Heart right ventricle (tissue), 16 donors: Measurements from ENCODE around the gene APBB3. TPM values are rescaled to one million over a fixed set of nuclear protein-coding genes. Genes with fewer than 3 reads are reported as not detected.

Source experiments
- ATAC-seq, 8 donors: fragments of 200-7000 bp; cut with Tn5 transposase; one replicate each; pipeline ENCODE4 v1.9.1; 2020; ENCODE audit warnings: mild to moderate bottlenecking in 8 of 8, moderate library complexity in 8 of 8, moderate number of reproducible peaks in 1 of 8
- DNase-seq, 2 donors: peaks; one replicate each; pipeline ENCODE4 v3.0.0-alpha.2; 2020
- H3K27ac ChIP-seq, 10 donors: fragments of 200-600 bp; sonication (generic) in 2 of 10; one replicate each; pipeline versions ENCODE4 v1.5.0 to v1.8.0; 2020 to 2022; ENCODE audit warnings: mild to moderate bottlenecking in 3 of 10
- H3K27me3 ChIP-seq, 7 donors: fragments of 200-600 bp; one replicate each; pipeline ENCODE4 v1.8.0; 2021 to 2022; ENCODE audit warnings: mild to moderate bottlenecking in 2 of 7
- H3K36me3 ChIP-seq, 9 donors: fragments of 200-600 bp; sonication (generic) in 1 of 9; one replicate each; pipeline versions ENCODE4 v1.5.0 to v1.8.0; 2020 to 2022; ENCODE audit warnings: mild to moderate bottlenecking in 2 of 9
- H3K4me1 ChIP-seq, 9 donors: fragments of 200-600 bp; sonication (generic) in 1 of 9; one replicate each; pipeline versions ENCODE4 v1.5.0 to v1.8.0; 2020 to 2022; ENCODE audit warnings: mild to moderate bottlenecking in 4 of 9
- H3K4me3 ChIP-seq, 10 donors: fragments of 200-600 bp; sonication (generic) in 2 of 10; one replicate each; pipeline versions ENCODE4 v1.5.0 to v1.8.0; 2020 to 2022; ENCODE audit warnings: mild to moderate bottlenecking in 7 of 10, moderate library complexity in 2 of 10
- H3K9me3 ChIP-seq, 11 donors: fragments of 200-600 bp in 10 of 11; sonication (generic) in 2 of 11; one replicate each; pipeline versions ENCODE4 v1.5.0 to v1.8.0; 2013 to 2022; ENCODE audit warnings: mild to moderate bottlenecking in 2 of 11, control low read depth in 1 of 11, moderate library complexity in 1 of 11
- CTCF ChIP-seq, 9 donors: fragments of 200-600 bp; sonication (generic) in 2 of 9; IDR thresholded peaks; one replicate each; pipeline versions ENCODE4 v1.5.0 to v1.8.0; 2021 to 2022; ENCODE audit warnings: antibody characterized with exemption in 9 of 9, mild to moderate bottlenecking in 5 of 9, moderate library complexity in 1 of 9
- WGBS, 2 donors: extraction: QIAGEN DNeasy Blood & Tissue Kit; methylation state at CpG; one replicate each; pipeline ENCODE4 v1.1.7; 2013; ENCODE audit warnings: inconsistent platforms in 1 of 2; 5-methylcytosine and 5-hydroxymethylcytosine counted together
- intact Hi-C, 10 donors: fragments of 100-400 bp; cut with DNase I; formaldehyde crosslinking; loops; one replicate each; pipeline versions ENCODE4 v1.11.1 to v1.14.2; 2022
- microRNA-seq, 2 donors: library from miRNA; unstranded; fragments of <30 nt; microRNA quantifications; one replicate each; pipeline ENCODE4 v1.2.0, GENCODE V29; 2021
- polyA plus RNA-seq, 2 donors: library from polyadenylated mRNA; stranded (reverse); fragments of 200-250 nt; gene quantifications; one replicate each; pipeline ENCODE4 v1.2.3, GENCODE V29; 2013
- total RNA-seq, 10 donors: library from RNA; stranded (reverse); fragmentation: NEBNext Ultra II Directional in 3 of 10; extraction: Animal tissue kit (Norgen Biotek cat#: 25700) in 3 of 10; gene quantifications; one replicate each; pipeline versions ENCODE4 v1.2.1 to v1.2.4, GENCODE V29; 2021 to 2023
- donor health status: Arrhythmogenic right ventricular cardiomyopathy.
- donor health status: ischemic (EF 13 %, LVEDD 7.1; RV severe dilation, severe dysfunction).
- donor health status: healthy with polysubstance abuse.
- donor health status: DM: no; HTN: yes; CAD: no.
- donor health status: DM: no; HTN: no; CAD: no.
- donor health status: ischemic (EF 25% LVEDD 6.9; RV normal size, moderate dysfunction).
- donor health status: ischemic (EF 25% LVEDD 5.7; RV mildly dilated, moderate dysfunction).
- donor health status: healthy.
- donor health status: DM: yes; HTN: yes; CAD: no.
- donor health status: Ischemic cardiomyopathy.
- donor health status: ischemic (EF 35%, LVEDD 5.7; RV mildly dilated, moderate dysfunction).
- donor health status: nonischemic (EF 11% LVEDD 7.7; RV severe dilation, severe dysfunction).
- donor health status: DM: yes; HTN: yes; CAD: no.
- donor health status: PGD.
- donor health status: ischemic (EF 29% LVEDD 5.4; RV normal size, mild dysfunction).
- donor health status: nonischemic (EF 23%, LVEDD 6.1; RV moderate dilation, normal function).

APBB3 gene
- total and polyA plus RNA-seq, 12 donors, result 6.9 to 31.3 (median 13.3) TPM

GRCh38 chr5:140524003-140524402 is 40.4 kb downstream of the APBB3 start:
- no peak for TF ChIP-seq CTCF (IDR thresholded peaks at IDR 0.05)
- DNase-seq (no peak), ATAC-seq (no peak)
- Histone ChIP-seq H3K36me3 (peaks cover 0 to 81% (median 42%) of the 10 kb centered on the region in 9 donors), H3K4me3 (no peak overlapping the region), H3K27me3 (no peaks in the 10 kb centered on the region), H3K4me1 (no peaks in the 10 kb centered on the region), H3K9me3 (no peaks in the 10 kb centered on the region), H3K27ac (no peak overlapping the region)
- 90 to 95% methylated on average over 2 of the region's 2 CpGs for WGBS, 2 donors
- intact Hi-C loops, result no loop called here

GRCh38 chr5:140513124-140513523 is 51.3 kb downstream of the APBB3 start:
- H3K27me3 ChIP-seq, result no peaks in the 10 kb centered on the region
- TF ChIP-seq CTCF (IDR thresholded peaks at IDR 0.05), result no peak
- no peaks in the 10 kb centered on the region for H3K9me3 ChIP-seq
- 96% methylated on average over 2 of the region's 2 CpGs for WGBS, 2 donors
- peaks cover 0 to 85% (median 39%) of the 10 kb centered on the region in 9 donors for H3K36me3 ChIP-seq
- no peak for DNase-seq
- no peak for ATAC-seq
- H3K4me3 ChIP-seq, result no peak overlapping the region
- peaks cover 0 to 4% (median 0%) of the 10 kb centered on the region in 9 donors for H3K4me1 ChIP-seq
- intact Hi-C loops, result no loop called here
- H3K27ac ChIP-seq, result no peak overlapping the region

- WGBS, 2 donors, result 43 to 54% methylated on average over 4 of the region's 4 CpGs
- intact Hi-C loops, result no loop called here
- H3K36me3 ChIP-seq, result peaks cover 0 to 100% (median 61%) of the 10 kb centered on the region in 9 donors
- no peak overlapping the region for H3K27ac ChIP-seq
- H3K27me3 ChIP-seq, result no peaks in the 10 kb centered on the region
- DNase-seq (no peak), ATAC-seq (no peak)
- no peak overlapping the region for H3K4me3 ChIP-seq
- H3K9me3 ChIP-seq, result no peaks in the 10 kb centered on the region
- no peak for TF ChIP-seq CTCF (IDR thresholded peaks at IDR 0.05)
- peaks cover 0 to 4% (median 0%) of the 10 kb centered on the region in 9 donors for H3K4me1 ChIP-seq
Observed at GRCh38 chr5:140509898-140510297, 54.5 kb downstream of the APBB3 start.

Small RNAs within 50 kb of the gene (microRNA-seq; reads per million reads assigned to microRNA genes)
- 0 reads per million in 2 donors for gene MIR6831

Other genes starting within 250 kb of the APBB3 start
- 100 to 1,000 TPM in 2 of 10 donors, 10 to 100 TPM in 8; 18.5 to 121 (median 33.3) TPM for gene HBEGF, start 218.0 kb downstream of the APBB3 start, total RNA-seq
- gene HBEGF, start 218.0 kb downstream of the APBB3 start, polyA plus RNA-seq, result 10 to 100 TPM; 14.6 to 33.5 TPM
- under 1 TPM in 2 of 10 donors, not detected in 8; 0.10 to 0.34 TPM for gene SLC4A9, start 204.4 kb downstream of the APBB3 start, total RNA-seq
- gene SLC4A9, start 204.4 kb downstream of the APBB3 start, polyA plus RNA-seq, result under 1 TPM; 0.01 to 0.29 TPM
- gene ANKHD1, start 162.8 kb downstream of the APBB3 start, total RNA-seq, result 10 to 100 TPM; 51.9 to 77.9 (median 68.5) TPM
- 10 to 100 TPM; 26.6 to 62.9 TPM for gene ANKHD1, start 162.8 kb downstream of the APBB3 start, polyA plus RNA-seq
- 10 to 100 TPM in 9 of 10 donors, 1 to 10 TPM in 1; 9.2 to 36.5 (median 21.5) TPM for gene EIF4EBP3, start 16.9 kb downstream of the APBB3 start, total RNA-seq
- gene EIF4EBP3, start 16.9 kb downstream of the APBB3 start, polyA plus RNA-seq, result 10 to 100 TPM; 14.3 to 46.1 TPM
- 10 to 100 TPM; 22.7 to 42.2 (median 32.5) TPM for gene SRA1, start 7.1 kb downstream of the APBB3 start, total RNA-seq
- 10 to 100 TPM; 29.8 to 35.8 TPM for gene SRA1, start 7.1 kb downstream of the APBB3 start, polyA plus RNA-seq
- 100 to 1,000 TPM in 1 of 10 donors, 10 to 100 TPM in 9; 69.7 to 105 (median 80.6) TPM for gene SLC35A4, start 230 bp upstream of the APBB3 start, total RNA-seq
- gene SLC35A4, start 230 bp upstream of the APBB3 start, polyA plus RNA-seq, result 10 to 100 TPM; 33.9 to 58.0 TPM
- gene CD14, start 68.6 kb upstream of the APBB3 start, total RNA-seq, result 100 to 1,000 TPM in 1 of 10 donors, 10 to 100 TPM in 9; 10.8 to 137 (median 20.3) TPM
- gene CD14, start 68.6 kb upstream of the APBB3 start, polyA plus RNA-seq, result 10 to 100 TPM; 14.0 to 30.1 TPM
- gene TMCO6, start 74.9 kb upstream of the APBB3 start, total RNA-seq, result 1 to 10 TPM; 1.6 to 5.2 (median 3.2) TPM
- 1 to 10 TPM; 6.2 to 7.9 TPM for gene TMCO6, start 74.9 kb upstream of the APBB3 start, polyA plus RNA-seq
- gene NDUFA2, start 83.0 kb upstream of the APBB3 start, total RNA-seq, result 100 to 1,000 TPM in 9 of 10 donors, 10 to 100 TPM in 1; 96.8 to 150 (median 119) TPM
- gene NDUFA2, start 83.0 kb upstream of the APBB3 start, polyA plus RNA-seq, result 100 to 1,000 TPM; 291 to 569 TPM
- gene IK, start 83.2 kb upstream of the APBB3 start, total RNA-seq, result 10 to 100 TPM; 67.5 to 88.5 (median 74.3) TPM
- 10 to 100 TPM; 43.0 to 77.7 TPM for gene IK, start 83.2 kb upstream of the APBB3 start, polyA plus RNA-seq
- gene WDR55, start 100.3 kb upstream of the APBB3 start, total RNA-seq, result 10 to 100 TPM; 10.5 to 14.5 (median 12.2) TPM
- 10 to 100 TPM; 12.2 to 15.7 TPM for gene WDR55, start 100.3 kb upstream of the APBB3 start, polyA plus RNA-seq
- gene DND1, start 109.0 kb upstream of the APBB3 start, total RNA-seq, result under 1 TPM in 9 of 10 donors, not detected in 1; 0.17 to 0.60 (median 0.30) TPM
- gene DND1, start 109.0 kb upstream of the APBB3 start, polyA plus RNA-seq, result 1 to 10 TPM in 1 of 2 donors, under 1 TPM in 1; 0.81 to 2.0 TPM
- gene HARS1, start 126.8 kb upstream of the APBB3 start, total RNA-seq, result 10 to 100 TPM; 30.3 to 41.8 (median 35.8) TPM
- gene HARS1, start 126.8 kb upstream of the APBB3 start, polyA plus RNA-seq, result 10 to 100 TPM; 52.7 to 53.2 TPM
- gene HARS2, start 126.9 kb upstream of the APBB3 start, total RNA-seq, result 10 to 100 TPM; 23.3 to 37.3 (median 30.0) TPM
- 10 to 100 TPM; 19.2 to 24.9 TPM for gene HARS2, start 126.9 kb upstream of the APBB3 start, polyA plus RNA-seq
- 10 to 100 TPM; 27.9 to 41.4 (median 33.6) TPM for gene ZMAT2, start 135.8 kb upstream of the APBB3 start, total RNA-seq
- 10 to 100 TPM; 48.7 to 73.4 TPM for gene ZMAT2, start 135.8 kb upstream of the APBB3 start, polyA plus RNA-seq
- under 1 TPM in 1 of 10 donors, not detected in 9; 0.09 TPM for gene PCDHA1, start 221.5 kb upstream of the APBB3 start, total RNA-seq
- under 1 TPM in 1 of 2 donors, not detected in 1; 0.07 TPM for gene PCDHA1, start 221.5 kb upstream of the APBB3 start, polyA plus RNA-seq
- under 1 TPM in 2 of 10 donors, not detected in 8; 0.07 to 0.17 TPM for gene PCDHA2, start 230.3 kb upstream of the APBB3 start, total RNA-seq
- gene PCDHA2, start 230.3 kb upstream of the APBB3 start, polyA plus RNA-seq, result not detected
- gene PCDHA3, start 236.5 kb upstream of the APBB3 start, total RNA-seq, result under 1 TPM in 6 of 10 donors, not detected in 4; 0.07 to 0.17 (median 0.11) TPM
- under 1 TPM in 1 of 2 donors, not detected in 1; 0.03 TPM for gene PCDHA3, start 236.5 kb upstream of the APBB3 start, polyA plus RNA-seq
- under 1 TPM in 7 of 10 donors, not detected in 3; 0.07 to 0.21 (median 0.08) TPM for gene PCDHA4, start 242.5 kb upstream of the APBB3 start, total RNA-seq
- gene PCDHA4, start 242.5 kb upstream of the APBB3 start, polyA plus RNA-seq, result under 1 TPM in 1 of 2 donors, not detected in 1; 0.01 TPM